ENCODE data around the gene KDM4C. TPM values are rescaled to one million over a fixed set of nuclear protein-coding genes. Genes with fewer than 3 reads are reported as not detected.

KDM4C gene
- polyA plus RNA-seq, 2 of the 4 experiments (the other 2 are of a cell fraction): 9.6 to 15.6 TPM

GRCh38 chr9:6909181-6909580 is 151.4 kb downstream of the KDM4C start:
- DNase-seq (ENCODE audit: low read depth in 1 of 2, low spot score in 1 of 2): no peak
- no peaks in the 10 kb centered on the region for H3K9me3 ChIP-seq
- WGBS (ENCODE audit: missing lambda C conversion rate): 85% methylated on average over 1 of the region's 1 CpG
- TF ChIP-seq RAD21 (conservative IDR thresholded peaks at IDR 0.05 in 1 of 2, IDR thresholded peaks at IDR 0.05 in 1 of 2): no peak
- TF ChIP-seq CTCF (IDR thresholded peaks at IDR 0.05): no peak
- no peak for TF ChIP-seq HDAC2 (IDR thresholded peaks at IDR 0.05)
- TF ChIP-seq ZSCAN20 (CRISPR knock-in tag; IDR thresholded peaks at IDR 0.05): no peak
- no peak for TF ChIP-seq ZFP36 (IDR thresholded peaks at IDR 0.05; ENCODE audit: borderline replicate concordance, partially characterized antibody)
- TF ChIP-seq EHF (CRISPR knock-in tag; IDR thresholded peaks at IDR 0.05): no peak
- TF ChIP-seq HMGXB4 (CRISPR knock-in tag; IDR thresholded peaks at IDR 0.05; ENCODE audit: borderline replicate concordance): no peak
- TF ChIP-seq TP53 (CRISPR knock-in tag; IDR thresholded peaks at IDR 0.05): no peak
- TF ChIP-seq MAFK (IDR thresholded peaks at IDR 0.05; ENCODE audit: partially characterized antibody): no peak
- no peak for TF ChIP-seq RNF2 (IDR thresholded peaks at IDR 0.05; ENCODE audit: borderline replicate concordance, low read depth)
- no peak for TF ChIP-seq ESRRA (IDR thresholded peaks at IDR 0.05; ENCODE audit: borderline replicate concordance, low read length)
- 0 out of 3 replicates have a peak, but pooled peaks cover 3% of the 10 kb centered on the region for H3K4me1 ChIP-seq
- CTCF ChIA-PET: interaction anchor here (0.6 to 2.6 kb wide), 5 partner anchors 9 to 749 kb away, joined by 3 to 12 read pairs (median 5); no protein-coding TSS in a partner anchor
- POLR2A ChIA-PET: no interaction called here
- no peak for ATAC-seq
- FAIRE-seq: no peak
- H3K4me2 ChIP-seq: no peak overlapping the region
- H3K4me3 ChIP-seq: no peak overlapping the region
- H3K27ac ChIP-seq: no peak overlapping the region

GRCh38 chr9:6910032-6910431 is 152.3 kb downstream of the KDM4C start:
- CTCF ChIA-PET: interaction anchor here (0.7 to 2.6 kb wide), 3 partner anchors 8 to 82 kb away, joined by 3 to 12 read pairs (median 5); no protein-coding TSS in a partner anchor

More at GRCh38 chr9:6910032-6910431, 152.3 kb downstream of the KDM4C start:
- H3K9me3 ChIP-seq: no peaks in the 10 kb centered on the region
- H3K27ac ChIP-seq: no peak overlapping the region
- no peak for TF ChIP-seq HES2 (IDR thresholded peaks at IDR 0.05)
- peak; percentile 53 to 54; a peak in 4 of 5 replicates for TF ChIP-seq RAD21 (conservative IDR thresholded peaks at IDR 0.05 in 1 of 2, IDR thresholded peaks at IDR 0.05 in 1 of 2)
- TF ChIP-seq CTCF (IDR thresholded peaks at IDR 0.05): peak; percentile 58
- TF ChIP-seq JUNB (IDR thresholded peaks at IDR 0.05): no peak
- TF ChIP-seq SMC3 (IDR thresholded peaks at IDR 0.05): peak; percentile 27; the same call in 1 of the 3 replicates
- no peak overlapping the region for H3K4me3 ChIP-seq
- 3% methylated on average over 2 of the region's 2 CpGs for WGBS (ENCODE audit: missing lambda C conversion rate)
- POLR2A ChIA-PET: no interaction called here
- H3K4me1 ChIP-seq: 0 out of 3 replicates have a peak, but pooled peaks cover 3% of the 10 kb centered on the region
- no peak overlapping the region for H3K4me2 ChIP-seq
- DNase-seq (ENCODE audit: low read depth in 1 of 2, low spot score in 1 of 2) (peak; percentile 15), FAIRE-seq (no peak), ATAC-seq (peak; percentile 56 to 69; a peak in 3 of 6 replicates)

Measured in A549 (cell line).